Measurements from ENCODE around the gene GSC2. TPM values are rescaled to one million over a fixed set of nuclear protein-coding genes. Genes with fewer than 3 reads are reported as not detected.

The GSC2 gene, protein sequence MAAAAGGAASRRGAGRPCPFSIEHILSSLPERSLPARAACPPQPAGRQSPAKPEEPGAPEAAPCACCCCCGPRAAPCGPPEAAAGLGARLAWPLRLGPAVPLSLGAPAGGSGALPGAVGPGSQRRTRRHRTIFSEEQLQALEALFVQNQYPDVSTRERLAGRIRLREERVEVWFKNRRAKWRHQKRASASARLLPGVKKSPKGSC
- not detected for total RNA-seq

DNA sequence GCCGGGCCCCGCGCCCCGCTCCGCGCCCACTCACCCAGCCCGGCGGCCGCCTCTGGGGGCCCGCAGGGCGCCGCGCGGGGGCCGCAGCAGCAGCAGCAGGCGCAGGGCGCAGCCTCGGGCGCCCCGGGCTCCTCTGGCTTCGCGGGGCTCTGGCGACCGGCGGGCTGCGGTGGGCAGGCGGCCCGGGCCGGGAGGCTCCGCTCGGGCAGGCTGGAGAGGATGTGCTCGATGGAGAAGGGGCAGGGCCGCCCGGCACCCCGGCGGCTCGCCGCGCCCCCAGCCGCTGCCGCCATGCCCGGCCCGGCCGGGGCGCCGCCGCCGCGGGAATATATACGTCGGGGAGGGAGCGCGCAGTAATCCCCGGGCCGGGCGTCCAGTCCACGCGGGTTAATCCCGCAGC lies at the start of gene GSC2:
GSC2 (minus strand) TSS at position 302 of the 400 bp plus-strand sequence; CDS start at position 293, 9 bp downstream.
- no peak within 1 kb of the TSS for H3K27ac ChIP-seq
- TF ChIP-seq, protein P1, sequence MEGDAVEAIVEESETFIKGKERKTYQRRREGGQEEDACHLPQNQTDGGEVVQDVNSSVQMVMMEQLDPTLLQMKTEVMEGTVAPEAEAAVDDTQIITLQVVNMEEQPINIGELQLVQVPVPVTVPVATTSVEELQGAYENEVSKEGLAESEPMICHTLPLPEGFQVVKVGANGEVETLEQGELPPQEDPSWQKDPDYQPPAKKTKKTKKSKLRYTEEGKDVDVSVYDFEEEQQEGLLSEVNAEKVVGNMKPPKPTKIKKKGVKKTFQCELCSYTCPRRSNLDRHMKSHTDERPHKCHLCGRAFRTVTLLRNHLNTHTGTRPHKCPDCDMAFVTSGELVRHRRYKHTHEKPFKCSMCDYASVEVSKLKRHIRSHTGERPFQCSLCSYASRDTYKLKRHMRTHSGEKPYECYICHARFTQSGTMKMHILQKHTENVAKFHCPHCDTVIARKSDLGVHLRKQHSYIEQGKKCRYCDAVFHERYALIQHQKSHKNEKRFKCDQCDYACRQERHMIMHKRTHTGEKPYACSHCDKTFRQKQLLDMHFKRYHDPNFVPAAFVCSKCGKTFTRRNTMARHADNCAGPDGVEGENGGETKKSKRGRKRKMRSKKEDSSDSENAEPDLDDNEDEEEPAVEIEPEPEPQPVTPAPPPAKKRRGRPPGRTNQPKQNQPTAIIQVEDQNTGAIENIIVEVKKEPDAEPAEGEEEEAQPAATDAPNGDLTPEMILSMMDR (IDR thresholded peaks at IDR 0.05) = no peak
- no peak for TF ChIP-seq POLR2AphosphoS5 (IDR thresholded peaks at IDR 0.05)
- TF ChIP-seq EP300 (IDR thresholded peaks at IDR 0.05) = no peak
- TF ChIP-seq POLR2A (IDR thresholded peaks at IDR 0.05) = no peak
- H3K36me3 ChIP-seq = no peaks in the 10 kb centered on the region
- H3K4me3 ChIP-seq = peak within 1 kb of the TSS; percentile 43
- no peak for DNase-seq (ENCODE audit: low spot score in 2 of 2)
- H3K27me3 ChIP-seq = peaks cover 65% of the 10 kb centered on the region
- H3K9me3 ChIP-seq = no peaks in the 10 kb centered on the region
- H3K4me1 ChIP-seq = peaks cover 14% of the 10 kb centered on the region
- WGBS = 4% methylated on average over 10 of the region's 59 CpGs

DNA sequence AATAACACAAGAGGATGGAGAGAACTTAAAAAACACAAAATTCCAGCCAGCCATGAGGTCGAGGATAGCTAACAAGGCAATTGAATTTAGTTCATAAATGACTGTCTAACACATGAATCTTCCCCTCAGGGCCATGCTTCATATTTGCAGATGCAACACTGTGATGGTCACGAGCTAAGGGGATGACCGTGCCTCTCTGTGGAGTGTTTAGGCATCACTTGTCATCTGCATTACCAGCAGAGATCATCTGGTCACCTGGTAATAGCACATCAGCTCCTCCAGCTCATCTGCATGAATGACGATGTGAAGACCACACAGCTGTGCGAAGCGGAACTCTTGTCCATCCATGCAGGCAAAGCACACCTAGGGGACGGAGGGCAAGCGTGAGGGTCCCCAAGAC lies 49.4 kb upstream of the GSC2 start:
- DNase-seq (ENCODE audit: low spot score in 2 of 2) = no peak
- Histone ChIP-seq H3K27me3 (no peaks in the 10 kb centered on the region), H3K36me3 (peaks cover 8% of the 10 kb centered on the region), H3K4me1 (no peaks in the 10 kb centered on the region), H3K27ac (no peak overlapping the region), H3K9me3 (no peaks in the 10 kb centered on the region), H3K4me3 (no peak overlapping the region)
- 87% methylated on average over 6 of the region's 8 CpGs for WGBS
- TF ChIP-seq, protein P1 (IDR thresholded peaks at IDR 0.05) = no peak
- TF ChIP-seq POLR2A (IDR thresholded peaks at IDR 0.05) (no peak), POLR2AphosphoS5 (IDR thresholded peaks at IDR 0.05) (no peak), EP300 (IDR thresholded peaks at IDR 0.05) (no peak)

DNA sequence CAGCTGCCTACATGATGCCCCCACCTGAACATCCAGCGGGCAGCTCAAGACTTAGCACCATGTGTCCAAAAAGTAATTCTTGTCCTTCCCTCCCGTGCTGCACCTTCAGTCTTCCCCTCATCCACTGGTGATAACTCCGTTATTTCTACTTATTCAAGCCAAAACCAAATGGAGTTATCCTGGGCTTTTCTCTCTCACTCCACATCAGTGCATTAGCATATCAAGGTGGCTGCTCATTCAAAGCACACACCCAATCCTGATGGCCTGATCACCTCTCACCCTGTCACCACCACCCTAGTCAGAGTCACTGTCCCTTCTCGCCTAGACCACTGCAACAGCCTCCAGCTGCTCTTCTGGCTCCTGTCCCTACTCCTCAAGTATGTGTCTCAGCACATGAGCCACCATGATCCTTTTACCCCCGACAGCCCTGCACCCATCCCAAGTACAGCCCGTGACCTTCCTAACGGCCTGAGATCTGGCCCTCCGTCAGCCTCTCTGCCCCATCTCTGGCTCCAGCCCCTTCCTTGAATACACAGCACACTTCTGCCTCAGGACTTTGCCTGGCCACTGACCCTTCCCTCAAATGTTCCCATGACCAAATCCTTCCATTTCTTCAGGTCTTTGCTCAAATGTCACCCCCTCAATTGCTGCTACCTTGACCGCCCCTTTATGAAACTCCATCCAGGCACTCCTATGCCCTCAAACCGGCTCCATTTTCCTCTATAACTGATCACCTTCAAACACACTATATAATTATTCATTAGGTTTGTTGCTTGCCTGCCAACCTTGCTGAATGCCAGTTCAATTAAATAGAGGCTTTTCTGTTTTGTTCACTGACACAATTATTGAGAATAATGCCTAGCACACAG lies 48.1 kb upstream of the GSC2 start:
- 96% methylated on average over 10 of the region's 10 CpGs for WGBS

DNA sequence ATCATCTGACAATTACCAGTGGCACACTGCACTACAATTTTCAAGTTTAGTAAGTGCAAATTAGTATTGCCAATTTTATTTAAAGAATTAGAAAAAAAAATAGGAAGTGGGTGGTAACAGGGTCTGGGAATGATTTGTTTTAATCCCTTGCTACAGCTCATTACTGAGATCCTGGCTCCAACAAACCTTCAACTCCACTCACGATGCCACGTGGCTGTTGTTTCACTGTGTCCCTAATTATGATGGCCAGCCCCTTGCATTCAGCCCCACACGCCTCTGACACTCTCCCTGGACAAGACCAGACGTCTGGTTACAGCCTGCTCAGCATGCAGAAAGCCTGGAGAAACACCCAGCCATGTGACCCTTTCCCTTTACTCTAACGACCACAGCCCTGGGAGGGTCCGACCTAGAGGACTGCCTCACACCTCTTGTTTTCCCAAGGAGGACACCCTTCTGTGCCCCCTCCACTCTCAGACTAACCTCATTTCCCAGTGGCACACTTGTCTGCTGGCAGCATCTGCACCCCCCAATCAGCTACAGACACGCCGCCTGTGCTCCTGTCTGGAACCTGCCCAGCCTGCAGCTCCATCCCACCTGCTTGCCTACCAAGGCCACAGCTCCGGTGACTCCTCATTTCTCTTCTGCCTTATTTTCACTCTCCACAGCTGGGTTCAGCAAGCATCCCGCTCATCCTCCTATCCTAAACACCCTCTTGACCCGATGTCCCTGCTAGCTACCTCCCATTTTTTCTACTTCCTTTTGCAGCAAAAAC lies 46.9 kb upstream of the GSC2 start:
- no peaks in the 10 kb centered on the region for H3K4me1 ChIP-seq
- H3K4me3 ChIP-seq = no peak overlapping the region
- H3K9me3 ChIP-seq = no peaks in the 10 kb centered on the region
- H3K36me3 ChIP-seq = peaks cover 8% of the 10 kb centered on the region
- WGBS = 65% methylated on average over 11 of the region's 11 CpGs
- no peak overlapping the region for H3K27ac ChIP-seq
- TF ChIP-seq POLR2A (IDR thresholded peaks at IDR 0.05) = no peak
- TF ChIP-seq, protein P1 (IDR thresholded peaks at IDR 0.05) = no peak
- no peak for TF ChIP-seq POLR2AphosphoS5 (IDR thresholded peaks at IDR 0.05)
- TF ChIP-seq EP300 (IDR thresholded peaks at IDR 0.05) = no peak
- no peaks in the 10 kb centered on the region for H3K27me3 ChIP-seq
- no peak for DNase-seq (ENCODE audit: low spot score in 2 of 2)

More for the DNA sequence above, 48.1 kb upstream of the GSC2 start:
- no peaks in the 10 kb centered on the region for H3K4me1 ChIP-seq
- DNase-seq (ENCODE audit: low spot score in 2 of 2) = no peak
- no peak overlapping the region for H3K27ac ChIP-seq
- H3K27me3 ChIP-seq = no peaks in the 10 kb centered on the region
- TF ChIP-seq, protein P1 (IDR thresholded peaks at IDR 0.05) = no peak
- no peak for TF ChIP-seq EP300 (IDR thresholded peaks at IDR 0.05)
- TF ChIP-seq POLR2A (IDR thresholded peaks at IDR 0.05) = no peak
- TF ChIP-seq POLR2AphosphoS5 (IDR thresholded peaks at IDR 0.05) = no peak
- H3K36me3 ChIP-seq = peaks cover 8% of the 10 kb centered on the region
- H3K9me3 ChIP-seq = no peaks in the 10 kb centered on the region
- H3K4me3 ChIP-seq = no peak overlapping the region

Data from suprapubic skin (tissue), 4 donors.